Stimulated activated CD8-positive, alpha-beta memory T cell treated with anti-CD3 and anti-CD28 coated beads, Interleukin-7, amount 100 ng/mL, for 24 hours (primary cell): Measurements from ENCODE around the gene BCAS3.

ENCODE experiments used
- DNase-seq: peaks from one replicate; pipeline ENCODE4 v3.0.0-alpha.2; 2020; ENCODE audit warnings: low read depth

Gene BCAS3

GRCh38 chr17:61384692-61385576 lies 707.3 kb downstream of the BCAS3 start:
- no peak for DNase-seq

- DNase-seq = no peak
Observed at GRCh38 chr17:61385577-61386236, 708.1 kb downstream of the BCAS3 start.

- no peak for DNase-seq
Observed at GRCh38 chr17:61386251-61386650, 708.6 kb downstream of the BCAS3 start.

- no peak for DNase-seq
Observed at GRCh38 chr17:61387011-61387410, 709.4 kb downstream of the BCAS3 start.

GRCh38 chr17:61387511-61388305 lies 710.1 kb downstream of the BCAS3 start:
- no peak for DNase-seq

GRCh38 chr17:61388561-61389356 lies 711.1 kb downstream of the BCAS3 start:
- DNase-seq = no peak

- no peak for DNase-seq
Observed at GRCh38 chr17:61389670-61390478, 712.2 kb downstream of the BCAS3 start.

- DNase-seq = no peak
Observed at GRCh38 chr17:61390479-61390791, 712.8 kb downstream of the BCAS3 start.

GRCh38 chr17:61391595-61392291 lies 714.1 kb downstream of the BCAS3 start:
- no peak for DNase-seq

GRCh38 chr17:61392679-61393078 lies 715.0 kb downstream of the BCAS3 start:
- DNase-seq = no peak

GRCh38 chr17:61393550-61393903 lies 715.9 kb downstream of the BCAS3 start:
- DNase-seq = no peak

GRCh38 chr17:61393904-61394629 lies 716.4 kb downstream of the BCAS3 start:
- DNase-seq = no peak

GRCh38 chr17:61394630-61395408 lies 717.2 kb downstream of the BCAS3 start:
- no peak for DNase-seq

- DNase-seq = no peak
Observed at GRCh38 chr17:61395409-61395982, 717.8 kb downstream of the BCAS3 start.

GRCh38 chr17:61395983-61396585 lies 718.4 kb downstream of the BCAS3 start:
- no peak for DNase-seq

- no peak for DNase-seq
Observed at GRCh38 chr17:61396586-61397085, 719.0 kb downstream of the BCAS3 start.

GRCh38 chr17:61397086-61397842 lies 719.6 kb downstream of the BCAS3 start:
- DNase-seq = no peak
